AG09319 (cell line): Measurements from ENCODE around the gene ZBTB47.

Experiments used
- DNase-seq: peaks from one replicate; pipeline ENCODE4 v3.0.0-alpha.2; 2010; ENCODE audit warnings: low read depth; ENCODE audit errors: extremely low read depth
- TF ChIP-seq, protein P1 (sequence below): IDR thresholded peaks from 2 replicates; pipeline ENCODE4 v1.5.1; 2011; ENCODE audit warnings: low read depth, mild to moderate bottlenecking, inconsistent platforms, low read length, moderate library complexity

The ZBTB47 gene

DNA sequence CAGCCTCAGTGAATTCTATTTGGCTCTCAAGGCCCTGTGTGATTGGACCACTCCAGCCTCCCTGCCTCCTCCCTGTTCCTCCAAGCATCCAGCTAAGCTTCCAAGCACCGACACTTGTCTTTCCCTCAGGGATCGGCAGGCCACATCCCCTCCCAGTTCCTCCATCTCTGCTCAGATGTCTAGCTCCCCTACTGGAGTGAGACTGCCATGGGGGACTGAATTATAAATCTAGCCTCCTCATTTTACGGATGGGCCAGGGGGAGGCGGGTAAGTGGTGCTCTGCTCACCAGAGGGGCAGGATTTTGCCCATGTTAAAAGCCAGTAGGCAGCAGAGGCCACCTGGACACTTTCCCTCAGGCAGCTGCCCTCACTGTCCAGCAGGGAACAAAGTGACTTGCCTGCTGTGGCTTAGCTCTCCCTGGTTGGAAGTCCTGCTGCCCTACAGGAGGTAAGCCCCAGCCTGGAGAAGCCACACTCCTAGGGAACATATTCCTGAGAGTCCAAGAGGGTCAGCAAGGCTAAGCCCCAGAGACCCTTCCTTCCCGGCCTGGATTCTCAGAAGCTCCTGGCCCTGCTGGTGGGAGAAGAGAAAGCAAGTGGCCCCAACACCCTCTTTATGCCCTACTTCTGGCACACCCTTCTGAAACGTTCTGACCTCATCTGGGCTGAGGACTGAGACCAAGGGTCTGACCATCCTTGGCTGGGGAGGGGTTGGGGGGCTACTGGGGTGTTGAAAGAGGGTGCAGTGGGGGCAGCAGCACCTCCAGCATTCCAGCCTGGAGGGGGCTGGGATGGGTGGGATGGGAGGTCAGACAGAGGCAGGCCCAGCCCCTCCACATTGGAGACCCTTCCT, 58.2 kb downstream of the ZBTB47 start:
- no peak for DNase-seq
- TF ChIP-seq, protein P1, sequence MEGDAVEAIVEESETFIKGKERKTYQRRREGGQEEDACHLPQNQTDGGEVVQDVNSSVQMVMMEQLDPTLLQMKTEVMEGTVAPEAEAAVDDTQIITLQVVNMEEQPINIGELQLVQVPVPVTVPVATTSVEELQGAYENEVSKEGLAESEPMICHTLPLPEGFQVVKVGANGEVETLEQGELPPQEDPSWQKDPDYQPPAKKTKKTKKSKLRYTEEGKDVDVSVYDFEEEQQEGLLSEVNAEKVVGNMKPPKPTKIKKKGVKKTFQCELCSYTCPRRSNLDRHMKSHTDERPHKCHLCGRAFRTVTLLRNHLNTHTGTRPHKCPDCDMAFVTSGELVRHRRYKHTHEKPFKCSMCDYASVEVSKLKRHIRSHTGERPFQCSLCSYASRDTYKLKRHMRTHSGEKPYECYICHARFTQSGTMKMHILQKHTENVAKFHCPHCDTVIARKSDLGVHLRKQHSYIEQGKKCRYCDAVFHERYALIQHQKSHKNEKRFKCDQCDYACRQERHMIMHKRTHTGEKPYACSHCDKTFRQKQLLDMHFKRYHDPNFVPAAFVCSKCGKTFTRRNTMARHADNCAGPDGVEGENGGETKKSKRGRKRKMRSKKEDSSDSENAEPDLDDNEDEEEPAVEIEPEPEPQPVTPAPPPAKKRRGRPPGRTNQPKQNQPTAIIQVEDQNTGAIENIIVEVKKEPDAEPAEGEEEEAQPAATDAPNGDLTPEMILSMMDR, result no peak

DNA sequence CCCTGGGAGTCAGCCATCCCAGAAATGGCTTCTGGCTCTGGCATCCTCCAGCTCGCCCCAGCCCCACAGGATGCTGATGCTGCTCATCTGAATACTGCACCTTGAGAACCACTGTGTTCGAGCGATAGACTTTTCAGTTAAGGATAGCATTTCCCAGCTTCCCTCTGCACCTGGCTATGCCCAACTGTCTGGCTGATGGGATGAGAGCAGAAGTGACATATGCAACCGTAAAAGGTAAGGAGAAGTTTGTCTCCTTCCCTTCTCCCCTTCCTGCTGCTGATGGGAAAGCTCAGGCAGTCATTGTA, 58.8 kb downstream of the ZBTB47 start:
- DNase-seq, result no peak
- TF ChIP-seq, protein P1, result no peak

DNA sequence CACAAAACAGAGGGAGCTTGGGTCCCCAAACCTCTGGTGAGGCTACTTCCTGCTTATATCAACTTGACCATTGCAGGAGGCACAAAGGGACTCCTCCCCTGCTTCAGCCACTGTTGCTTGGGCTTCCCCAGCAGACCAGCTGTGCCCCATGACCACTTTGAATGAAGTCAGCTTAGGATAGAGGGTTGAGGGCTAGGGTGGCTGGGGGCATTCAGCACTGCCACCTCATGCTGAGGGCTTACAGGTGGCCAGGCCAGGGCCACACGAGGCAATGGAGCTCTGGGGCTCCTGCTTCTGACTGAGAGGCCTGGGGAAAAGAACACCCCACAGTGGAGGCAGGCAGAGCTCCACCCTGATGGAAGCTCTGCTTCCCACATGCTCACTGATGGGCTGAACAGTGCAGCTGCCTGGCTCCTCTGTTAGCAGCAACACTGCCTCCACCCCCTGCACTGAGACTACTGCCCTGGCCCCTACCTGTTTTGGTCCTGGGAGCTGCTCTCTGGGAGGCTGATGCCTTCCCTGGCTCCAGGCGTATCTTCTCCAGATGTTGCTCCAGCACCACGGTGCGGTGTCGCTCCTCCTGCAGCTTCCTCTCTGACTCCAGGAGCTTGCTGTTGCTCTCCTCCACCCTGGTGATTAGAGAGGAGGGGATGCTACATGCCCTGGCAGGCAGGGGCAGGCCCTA, 59.3 kb downstream of the ZBTB47 start:
- TF ChIP-seq, protein P1, result no peak
- no peak for DNase-seq

DNA sequence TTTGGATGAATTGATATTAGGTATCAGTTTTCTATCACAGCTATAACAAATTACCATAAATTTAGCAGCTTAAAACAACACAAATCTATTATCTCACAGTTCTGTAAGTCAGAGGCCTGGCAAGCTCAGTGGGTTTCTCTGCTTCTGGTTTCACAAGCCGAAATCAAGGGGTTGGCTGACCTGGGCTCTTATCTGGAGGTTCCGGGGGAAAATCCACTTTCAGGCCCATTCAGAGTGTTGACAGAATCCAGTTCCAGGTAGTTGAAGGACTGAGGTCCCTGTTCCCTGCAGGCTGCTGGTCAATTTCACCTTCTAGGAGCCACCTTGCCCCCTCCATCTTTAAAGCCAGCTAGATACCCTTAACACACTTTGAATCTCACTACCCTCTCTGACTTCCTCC, 60.2 kb downstream of the ZBTB47 start:
- DNase-seq, result no peak
- TF ChIP-seq, protein P1, result no peak

DNA sequence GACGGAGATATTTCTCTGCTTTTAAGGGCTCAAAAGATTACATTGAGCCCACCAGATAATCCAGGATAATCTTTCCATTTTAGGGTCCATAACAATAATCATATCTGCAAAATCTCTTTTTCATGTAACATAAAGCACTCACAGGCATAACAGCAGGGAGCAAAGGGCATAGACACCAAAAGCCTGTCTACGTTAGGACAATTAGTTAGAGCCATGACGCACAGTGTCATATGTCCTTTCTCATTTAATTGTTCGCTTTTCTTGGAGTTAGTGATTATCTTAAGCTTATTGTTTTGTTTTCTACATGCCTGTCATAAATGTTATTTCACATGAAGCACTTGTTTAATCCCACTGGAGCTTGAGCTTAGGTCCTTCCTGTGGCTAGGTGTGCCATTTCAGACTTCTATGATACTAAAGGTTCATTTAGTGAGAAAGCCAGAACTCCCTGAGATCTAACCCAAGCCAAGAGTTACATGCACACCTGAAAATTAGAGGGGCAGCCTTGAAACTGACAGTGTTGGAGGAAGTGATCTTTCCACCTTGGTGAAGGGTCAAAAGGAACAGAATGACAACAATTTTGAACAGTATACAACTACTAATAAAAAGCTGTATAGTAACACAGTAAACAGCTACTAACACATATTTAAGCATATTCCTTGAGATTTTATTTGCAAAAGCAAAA, 60.8 kb downstream of the ZBTB47 start:
- TF ChIP-seq, protein P1, result no peak
- DNase-seq, result no peak
